Lower leg skin (tissue), 3 donors: Measurements from ENCODE around the gene SCART1.

Experiments
- POLR2A ChIP-seq, 2 donors: fragments of 450-650 bp; IDR thresholded peaks; one replicate each; pipeline ENCODE4 v1.6.1; 2016 to 2017; ENCODE audit warnings: antibody characterized with exemption in 2 of 2, mild to moderate bottlenecking in 1 of 2, moderate library complexity in 1 of 2
- TF ChIP-seq, protein P1 (sequence below), 3 donors: fragments of 450-650 bp; IDR thresholded peaks; one replicate each; pipeline ENCODE4 v1.5.1; 2016; ENCODE audit warnings: antibody characterized with exemption in 3 of 3, mild to moderate bottlenecking in 3 of 3, moderate library complexity in 2 of 3

DNA sequence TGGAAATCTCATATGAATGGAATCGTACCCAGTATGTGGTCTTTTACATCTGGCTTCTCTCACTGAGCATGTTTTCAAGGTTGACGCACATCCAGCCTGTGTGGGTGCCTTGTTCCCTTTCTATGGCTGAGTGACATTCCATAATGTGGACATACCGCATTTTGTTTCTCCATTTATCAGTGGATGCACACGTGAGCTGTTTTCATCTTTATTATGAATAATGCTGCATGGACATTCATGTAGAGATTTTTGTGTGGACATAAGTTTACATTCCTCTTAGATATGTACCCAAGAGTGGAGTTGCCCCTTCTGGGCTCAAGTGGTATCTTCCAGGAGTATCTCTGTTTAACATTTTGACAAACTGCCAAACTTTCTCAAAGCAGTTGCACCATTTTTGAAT is 1.3 kb upstream of the SCART1 start:
- no peak for TF ChIP-seq POLR2A (IDR thresholded peaks at IDR 0.05)
- TF ChIP-seq, protein P1, sequence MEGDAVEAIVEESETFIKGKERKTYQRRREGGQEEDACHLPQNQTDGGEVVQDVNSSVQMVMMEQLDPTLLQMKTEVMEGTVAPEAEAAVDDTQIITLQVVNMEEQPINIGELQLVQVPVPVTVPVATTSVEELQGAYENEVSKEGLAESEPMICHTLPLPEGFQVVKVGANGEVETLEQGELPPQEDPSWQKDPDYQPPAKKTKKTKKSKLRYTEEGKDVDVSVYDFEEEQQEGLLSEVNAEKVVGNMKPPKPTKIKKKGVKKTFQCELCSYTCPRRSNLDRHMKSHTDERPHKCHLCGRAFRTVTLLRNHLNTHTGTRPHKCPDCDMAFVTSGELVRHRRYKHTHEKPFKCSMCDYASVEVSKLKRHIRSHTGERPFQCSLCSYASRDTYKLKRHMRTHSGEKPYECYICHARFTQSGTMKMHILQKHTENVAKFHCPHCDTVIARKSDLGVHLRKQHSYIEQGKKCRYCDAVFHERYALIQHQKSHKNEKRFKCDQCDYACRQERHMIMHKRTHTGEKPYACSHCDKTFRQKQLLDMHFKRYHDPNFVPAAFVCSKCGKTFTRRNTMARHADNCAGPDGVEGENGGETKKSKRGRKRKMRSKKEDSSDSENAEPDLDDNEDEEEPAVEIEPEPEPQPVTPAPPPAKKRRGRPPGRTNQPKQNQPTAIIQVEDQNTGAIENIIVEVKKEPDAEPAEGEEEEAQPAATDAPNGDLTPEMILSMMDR (IDR thresholded peaks at IDR 0.05) = no peak
